Psoas muscle (tissue), 8 donors: ENCODE results near the gene GLI3. TPM values are rescaled to one million over a fixed set of nuclear protein-coding genes. Genes with fewer than 3 reads are reported as not detected.

Experiments
- ATAC-seq, 4 donors: fragments of 200-7000 bp; cut with Tn5 transposase; one replicate each; pipeline ENCODE4 v1.9.1; 2020; ENCODE audit warnings: moderate library complexity in 3 of 4, mild to moderate bottlenecking in 2 of 4
- DNase-seq, 2 donors: peaks; one replicate each; pipeline ENCODE4 v3.0.0-alpha.2; 2020
- H3K27ac ChIP-seq: fragments of 200-600 bp; one replicate; pipeline ENCODE4 v1.8.0; 2022
- H3K27me3 ChIP-seq, 3 donors: fragments of 200-600 bp in 1 of 3; one replicate each; pipeline versions ENCODE4 v1.6.1 to v1.8.0; 2013 to 2022; ENCODE audit warnings: low read length in 2 of 3, mild to moderate bottlenecking in 2 of 3, moderate library complexity in 1 of 3; ENCODE audit not compliant: insufficient read depth in 3 of 3
- H3K36me3 ChIP-seq, 2 donors: fragments of 200-600 bp in 1 of 2; one replicate each; pipeline versions ENCODE4 v1.6.1 to v1.8.0; 2013 to 2022; ENCODE audit warnings: low read depth in 1 of 2, mild to moderate bottlenecking in 1 of 2, moderate library complexity in 1 of 2; ENCODE audit not compliant: insufficient read depth in 1 of 2
- H3K4me1 ChIP-seq: fragments of 200-600 bp; one replicate; pipeline ENCODE4 v1.8.0; 2022
- H3K4me3 ChIP-seq: fragments of 200-600 bp; one replicate; pipeline ENCODE4 v1.8.0; 2022; ENCODE audit warnings: mild to moderate bottlenecking
- H3K9me3 ChIP-seq: fragments of 200-600 bp; one replicate; pipeline ENCODE4 v1.8.0; 2022
- CTCF ChIP-seq: fragments of 200-600 bp; IDR thresholded peaks from one replicate; pipeline ENCODE4 v1.8.0; 2022; ENCODE audit warnings: antibody characterized with exemption
- WGBS, 3 donors: extraction: QIAGEN DNeasy Blood & Tissue Kit; methylation state at CpG; one replicate each; pipeline versions ENCODE4 v1.1.6 to v1.1.7; 2013; 5-methylcytosine and 5-hydroxymethylcytosine counted together
- intact Hi-C, 2 donors: fragments of 100-400 bp; cut with DNase I; formaldehyde crosslinking; loops; one replicate each; pipeline versions ENCODE4 v1.11.0 to v1.14.2; 2022
- polyA plus RNA-seq, 3 donors: library from polyadenylated mRNA; stranded (reverse); fragments of 200-250 nt; gene quantifications; one replicate each; pipeline ENCODE4 v1.2.3, GENCODE V29; 2013
- total RNA-seq, 4 donors: library from RNA; stranded (reverse); fragmentation: NEBNext Ultra II Directional in 2 of 4; extraction: Animal tissue kit (Norgen Biotek cat#: 25700) in 2 of 4; gene quantifications; one replicate each; pipeline versions ENCODE4 v1.2.1 to v1.2.4, GENCODE V29; 2021 to 2023
- donor health status: healthy with polysubstance abuse.
- donor health status: DM: no; HTN: no; CAD: no; lungs with moderate emphysema.
- donor health status: Bipolar disorder and iron deficiency.
- donor health status: healthy.
- donor health status: DM: yes; HTN: yes; CAD: no.
- donor health status: DM: no; HTN: no; CAD: no.
- donor health status: DM: no; HTN: no; CAD: no.
- donor health status: DM: yes; HTN: yes; CAD: no.

The GLI3 gene
- total and polyA plus RNA-seq, 7 donors = 0.24 to 4.9 (median 3.2) TPM

- intact Hi-C loops = no loop called here
- no peaks in the 10 kb centered on the region for H3K4me1 ChIP-seq
- H3K27ac ChIP-seq = no peak overlapping the region
- no peaks in the 10 kb centered on the region for H3K9me3 ChIP-seq
- 75 to 82% (median 76%) methylated on average over 2 of the region's 2 CpGs for WGBS, 3 donors
- no peaks in the 10 kb centered on the region for H3K27me3 ChIP-seq
- no peak for TF ChIP-seq CTCF
- no peak for ATAC-seq
- no peak for DNase-seq
- peaks cover 0 to 13% of the 10 kb centered on the region in 2 donors for H3K36me3 ChIP-seq
- no peak overlapping the region for H3K4me3 ChIP-seq
These were observed 214.2 kb downstream of the GLI3 start for GRCh38 chr7:42022791-42023190.

GRCh38 chr7:42022056-42022455, 215.0 kb downstream of the GLI3 start:
- Histone ChIP-seq H3K4me1 (no peaks in the 10 kb centered on the region), H3K36me3 (peaks cover 0 to 13% of the 10 kb centered on the region in 2 donors)

GRCh38 chr7:42021631-42022030, 215.4 kb downstream of the GLI3 start:
- no peaks in the 10 kb centered on the region for H3K27me3 ChIP-seq
- DNase-seq = no peak
- H3K27ac ChIP-seq = no peak overlapping the region
- ATAC-seq = no peak
- TF ChIP-seq CTCF = no peak
- H3K36me3 ChIP-seq = peaks cover 0 to 13% of the 10 kb centered on the region in 2 donors
- intact Hi-C loops = no loop called here
- H3K9me3 ChIP-seq = no peaks in the 10 kb centered on the region
- WGBS, 3 donors = 62 to 72% (median 68%) methylated on average over 3 of the region's 3 CpGs
- no peaks in the 10 kb centered on the region for H3K4me1 ChIP-seq
- no peak overlapping the region for H3K4me3 ChIP-seq

More at GRCh38 chr7:42022056-42022455, 215.0 kb downstream of the GLI3 start:
- no peak for DNase-seq
- H3K4me3 ChIP-seq = no peak overlapping the region
- no peak for ATAC-seq
- H3K27me3 ChIP-seq = no peaks in the 10 kb centered on the region
- no peaks in the 10 kb centered on the region for H3K9me3 ChIP-seq
- intact Hi-C loops = no loop called here
- no peak overlapping the region for H3K27ac ChIP-seq
- WGBS, 3 donors = 73 to 84% (median 78%) methylated on average over 6 of the region's 6 CpGs
- no peak for TF ChIP-seq CTCF

- ATAC-seq = no peak
- DNase-seq = no peak
- H3K4me1 ChIP-seq = no peaks in the 10 kb centered on the region
- intact Hi-C loops = no loop called here
- H3K27ac ChIP-seq = no peak overlapping the region
- no peaks in the 10 kb centered on the region for H3K9me3 ChIP-seq
- no peaks in the 10 kb centered on the region for H3K27me3 ChIP-seq
- peaks cover 0 to 6% of the 10 kb centered on the region in 2 donors for H3K36me3 ChIP-seq
- no peak overlapping the region for H3K4me3 ChIP-seq
- 58 to 70% (median 66%) methylated on average over 7 of the region's 7 CpGs for WGBS, 3 donors
- no peak for TF ChIP-seq CTCF
These were observed 216.9 kb downstream of the GLI3 start for GRCh38 chr7:42020061-42020460.

- Histone ChIP-seq H3K36me3 (peaks cover 0 to 3% of the 10 kb centered on the region in 2 donors), H3K4me3 (no peak overlapping the region), H3K4me1 (no peaks in the 10 kb centered on the region), H3K9me3 (peaks cover 5% of the 10 kb centered on the region), H3K27ac (no peak overlapping the region), H3K27me3 (no peaks in the 10 kb centered on the region)
- no peak for ATAC-seq
- WGBS, 3 donors = 65 to 71% (median 68%) methylated on average over 15 of the region's 15 CpGs
- TF ChIP-seq CTCF = no peak
- intact Hi-C loops = no loop called here
- no peak for DNase-seq
These were observed 219.5 kb downstream of the GLI3 start for GRCh38 chr7:42017349-42017986.
